Calu3 (cell line): ENCODE results near the gene TMBIM4. TPM values are rescaled to one million over a fixed set of nuclear protein-coding genes. Genes with fewer than 3 reads are reported as not detected.
A peak's percentile ranks its signal among the peaks of the same experiment; 100 is the strongest.

Experiments used
- BruUV-seq: library from RNA; stranded (reverse); fragments of 400-500 nt; replicated peaks from 2 replicates; lab custom pipeline; 2021; lab: Mats Ljungman, UMichigan
- CTCF ChIA-PET: fragments of 300-600 bp; sonication (Branson Sonifier 250); formaldehyde crosslinking; loops from one replicate; lab custom pipeline; 2022; ENCODE audit warnings: antibody characterized with exemption; lab: Charles Lee
- DNase-seq: peaks from one replicate; pipeline ENCODE4 v3.0.0; 2022
- H3K27ac Mint-ChIP-seq: one replicate; pipeline ENCODE4 v1.8.0; 2022; ENCODE audit warnings: mixed read lengths; ENCODE audit not compliant: unreplicated experiment
- H3K27me3 Mint-ChIP-seq: one replicate; pipeline ENCODE4 v1.8.0; 2022; ENCODE audit warnings: mixed read lengths; ENCODE audit not compliant: unreplicated experiment
- H3K36me3 Mint-ChIP-seq: one replicate; pipeline ENCODE4 v1.8.0; 2022; ENCODE audit warnings: mild to moderate bottlenecking, moderate library complexity, mixed read lengths; ENCODE audit not compliant: insufficient read depth, unreplicated experiment
- H3K4me1 Mint-ChIP-seq: one replicate; pipeline ENCODE4 v1.8.0; 2022; ENCODE audit warnings: mild to moderate bottlenecking, low read depth, mixed read lengths; ENCODE audit not compliant: unreplicated experiment
- H3K4me3 Mint-ChIP-seq: one replicate; pipeline ENCODE4 v1.8.0; 2022; ENCODE audit warnings: mild to moderate bottlenecking, low read depth, moderate library complexity, mixed read lengths; ENCODE audit not compliant: unreplicated experiment
- H3K9me3 Mint-ChIP-seq: one replicate; pipeline ENCODE4 v1.8.0; 2022; ENCODE audit warnings: low read depth, mixed read lengths; ENCODE audit not compliant: unreplicated experiment
- intact Hi-C: fragments of 100-400 bp; cut with micrococcal nuclease; formaldehyde crosslinking; loops from one replicate; pipeline ENCODE4 v1.10.0; 2022; ENCODE audit not compliant: unreplicated experiment
- total RNA-seq: library from RNA; stranded (reverse); gene quantifications from 2 replicates; pipeline ENCODE4 v1.2.3, GENCODE V29; 2022
- TF ChIP-seq, protein P1 (sequence below): fragments of 200-600 bp; IDR thresholded peaks from one replicate; pipeline ENCODE4 v1.8.0; 2022; ENCODE audit warnings: antibody characterized with exemption; ENCODE audit not compliant: unreplicated experiment

TMBIM4 gene
- total RNA-seq, 1 experiment from 2014 or later: 77.1 TPM

- CTCF ChIA-PET: no interaction called here
- peaks cover 17% of the 10 kb centered on the region for H3K9me3 Mint-ChIP-seq
- no peak for DNase-seq
- H3K4me1 Mint-ChIP-seq: peaks cover 15% of the 10 kb centered on the region
- H3K36me3 Mint-ChIP-seq: peaks cover 18% of the 10 kb centered on the region
- intact Hi-C loops: no loop called here
- no peak overlapping the region for H3K4me3 Mint-ChIP-seq
- TF ChIP-seq, protein P1, sequence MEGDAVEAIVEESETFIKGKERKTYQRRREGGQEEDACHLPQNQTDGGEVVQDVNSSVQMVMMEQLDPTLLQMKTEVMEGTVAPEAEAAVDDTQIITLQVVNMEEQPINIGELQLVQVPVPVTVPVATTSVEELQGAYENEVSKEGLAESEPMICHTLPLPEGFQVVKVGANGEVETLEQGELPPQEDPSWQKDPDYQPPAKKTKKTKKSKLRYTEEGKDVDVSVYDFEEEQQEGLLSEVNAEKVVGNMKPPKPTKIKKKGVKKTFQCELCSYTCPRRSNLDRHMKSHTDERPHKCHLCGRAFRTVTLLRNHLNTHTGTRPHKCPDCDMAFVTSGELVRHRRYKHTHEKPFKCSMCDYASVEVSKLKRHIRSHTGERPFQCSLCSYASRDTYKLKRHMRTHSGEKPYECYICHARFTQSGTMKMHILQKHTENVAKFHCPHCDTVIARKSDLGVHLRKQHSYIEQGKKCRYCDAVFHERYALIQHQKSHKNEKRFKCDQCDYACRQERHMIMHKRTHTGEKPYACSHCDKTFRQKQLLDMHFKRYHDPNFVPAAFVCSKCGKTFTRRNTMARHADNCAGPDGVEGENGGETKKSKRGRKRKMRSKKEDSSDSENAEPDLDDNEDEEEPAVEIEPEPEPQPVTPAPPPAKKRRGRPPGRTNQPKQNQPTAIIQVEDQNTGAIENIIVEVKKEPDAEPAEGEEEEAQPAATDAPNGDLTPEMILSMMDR: no peak
- BruUV-seq: no TSS peak
- H3K27me3 Mint-ChIP-seq: no peaks in the 10 kb centered on the region
- H3K27ac Mint-ChIP-seq: no peak overlapping the region
These were observed 6.5 kb downstream of the TMBIM4 start for GRCh38 chr12:66163289-66163688.

DNA sequence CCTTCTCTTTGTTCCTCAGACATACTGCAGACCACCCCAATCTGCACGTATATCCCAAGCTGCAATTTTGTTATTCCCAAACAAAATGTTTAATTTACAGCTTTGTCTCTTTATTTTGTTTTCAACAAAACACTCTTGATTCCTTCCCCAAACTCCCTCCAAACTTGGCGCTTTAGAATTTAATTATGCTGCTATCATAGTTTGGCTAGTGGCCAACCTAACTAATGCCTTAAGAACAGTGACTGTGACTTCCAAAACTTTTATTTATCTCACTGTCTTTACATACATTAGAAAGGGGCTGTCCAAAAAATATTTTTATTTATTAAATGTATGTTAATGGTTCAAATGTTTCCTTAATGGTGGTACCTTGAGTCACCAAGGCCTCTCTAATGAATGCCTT, 7.1 kb downstream of the TMBIM4 start:
- no peak for DNase-seq
- Mint-ChIP-seq H3K27me3 (no peaks in the 10 kb centered on the region), H3K4me3 (no peak overlapping the region), H3K4me1 (peaks cover 10% of the 10 kb centered on the region), H3K36me3 (peaks cover 18% of the 10 kb centered on the region), H3K9me3 (peaks cover 17% of the 10 kb centered on the region), H3K27ac (no peak overlapping the region)
- TF ChIP-seq, protein P1: no peak
- intact Hi-C loops: no loop called here
- CTCF ChIA-PET: no interaction called here
- BruUV-seq: no TSS peak

- CTCF ChIA-PET: interaction anchor here (1.7 kb wide), 1 partner anchor 9 kb away, joined by 5 read pairs; the partner anchor contains the start of gene TMBIM4
- no TSS peak for BruUV-seq
- H3K27me3 Mint-ChIP-seq: no peaks in the 10 kb centered on the region
- no peak overlapping the region for H3K4me3 Mint-ChIP-seq
- H3K36me3 Mint-ChIP-seq: peaks cover 19% of the 10 kb centered on the region
- DNase-seq: no peak
- intact Hi-C loops: no loop called here
- no peak overlapping the region for H3K27ac Mint-ChIP-seq
- TF ChIP-seq, protein P1: no peak
- H3K4me1 Mint-ChIP-seq: peaks cover 19% of the 10 kb centered on the region
- H3K9me3 Mint-ChIP-seq: peaks cover 15% of the 10 kb centered on the region
These were observed 9.1 kb downstream of the TMBIM4 start for GRCh38 chr12:66160704-66161103.

DNA sequence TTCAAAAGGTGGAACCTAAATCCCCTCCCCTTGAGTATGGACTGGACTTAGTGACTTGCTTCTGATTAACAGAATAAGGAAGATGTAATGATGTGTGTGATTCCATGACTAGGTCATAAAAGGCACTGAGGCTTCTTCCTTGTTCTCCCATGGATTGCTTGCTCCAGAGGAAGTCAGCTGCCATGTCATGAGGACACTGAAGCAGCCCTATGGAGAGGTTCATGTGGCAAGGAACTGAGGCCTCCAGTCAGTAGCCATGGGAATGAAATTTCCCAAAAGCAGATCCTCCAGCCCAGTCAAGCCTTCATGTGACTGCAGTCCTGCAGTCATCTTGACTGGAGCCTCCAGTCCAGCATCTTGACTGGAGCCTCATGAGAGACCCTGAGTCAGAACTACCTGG, 10.7 kb downstream of the TMBIM4 start:
- H3K27ac Mint-ChIP-seq: peak overlapping the region; percentile 73
- H3K36me3 Mint-ChIP-seq: peaks cover 19% of the 10 kb centered on the region
- H3K4me3 Mint-ChIP-seq: no peak overlapping the region
- no peak for DNase-seq
- no TSS peak for BruUV-seq
- CTCF ChIA-PET: interaction anchor here (0.9 to 1.9 kb wide), 2 partner anchors 11 to 14 kb away, joined by 3 to 7 read pairs; partner anchors contain the start of gene TMBIM4
- TF ChIP-seq, protein P1: no peak
- H3K9me3 Mint-ChIP-seq: peaks cover 10% of the 10 kb centered on the region
- H3K27me3 Mint-ChIP-seq: no peaks in the 10 kb centered on the region
- peaks cover 33% of the 10 kb centered on the region for H3K4me1 Mint-ChIP-seq
- intact Hi-C loops: no loop called here
